ENCODE measurements around the gene SYPL1. TPM values are rescaled to one million over a fixed set of nuclear protein-coding genes. Genes with fewer than 3 reads are reported as not detected.

Gene SYPL1
- total and polyA plus RNA-seq, 7 experiments from 2014 or later: 37.5 to 106 (median 49.4) TPM

- Mint-ChIP-seq H3K9me3 (no peaks in the 10 kb centered on the region), H3K4me1 (peaks cover 49 to 77% (median 66%) of the 10 kb centered on the region in 7 donors), H3K4me3 (peak overlapping the region in 4 of 10 donors; percentile 11 to 22 (median 14)), H3K36me3 (peaks cover 0 to 25% (median 10%) of the 10 kb centered on the region in 5 donors), H3K27me3 (no peaks in the 10 kb centered on the region), H3K27ac (peak overlapping the region in 3 of 9 donors; percentile 28 to 47 (median 40))
- CTCF ChIA-PET: no interaction called here
- ATAC-seq (no peak), DNase-seq (no peak)
- Histone ChIP-seq H3K27me3 (ENCODE audit: control insufficient read depth in 2 of 2, insufficient read depth in 2 of 2, low read length in 2 of 2) (no peaks in the 10 kb centered on the region), H3K9me3 (ENCODE audit: control insufficient read depth in 2 of 3, low read length in 3 of 3) (no peaks in the 10 kb centered on the region), H3K4me1 (ENCODE audit: control insufficient read depth in 2 of 2, insufficient read depth in 2 of 2, low read length in 2 of 2) (peaks cover 0 to 26% of the 10 kb centered on the region in 2 donors), H3K36me3 (ENCODE audit: control insufficient read depth in 2 of 3, insufficient read depth in 3 of 3, low read length in 3 of 3) (peaks cover 0 to 3% (median 2%) of the 10 kb centered on the region in 3 experiments), H3K4me3 (ENCODE audit: low read length) (no peak overlapping the region), H3K27ac (ENCODE audit: low read depth, low read length) (no peak overlapping the region)
- intact Hi-C loops (cut with micrococcal nuclease): no loop called here
- POLR2A ChIA-PET: interaction anchor here (0.7 to 1.6 kb wide), 2 partner anchors 11 to 58 kb away, joined by 3 to 16 read pairs; partner anchors contain the start of gene SYPL1
Measured at GRCh38 chr7:106101726-106102125, 10.4 kb downstream of the SYPL1 start.

- peaks cover 44 to 71% (median 66%) of the 10 kb centered on the region in 7 donors for H3K4me1 Mint-ChIP-seq
- Histone ChIP-seq H3K4me1 (ENCODE audit: control insufficient read depth in 2 of 2, insufficient read depth in 2 of 2, low read length in 2 of 2) (peaks cover 0 to 26% of the 10 kb centered on the region in 2 donors), H3K27me3 (ENCODE audit: control insufficient read depth in 2 of 2, insufficient read depth in 2 of 2, low read length in 2 of 2) (no peaks in the 10 kb centered on the region), H3K4me3 (ENCODE audit: low read length) (no peak overlapping the region), H3K36me3 (ENCODE audit: control insufficient read depth in 2 of 3, insufficient read depth in 3 of 3, low read length in 3 of 3) (peaks cover 0 to 7% (median 3%) of the 10 kb centered on the region in 3 experiments), H3K9me3 (ENCODE audit: control insufficient read depth in 2 of 3, low read length in 3 of 3) (no peaks in the 10 kb centered on the region), H3K27ac (ENCODE audit: low read depth, low read length) (peak overlapping the region; percentile 9)
- H3K27ac Mint-ChIP-seq: peak overlapping the region in 8 of 9 donors; percentile 2 to 65 (median 39)
- CTCF ChIA-PET: interaction anchor here (1.0 kb wide), 1 partner anchor 45 kb away, joined by 4 read pairs; no protein-coding TSS in a partner anchor
- H3K36me3 Mint-ChIP-seq: peaks cover 0 to 21% (median 10%) of the 10 kb centered on the region in 5 donors
- H3K9me3 Mint-ChIP-seq: no peaks in the 10 kb centered on the region
- H3K27me3 Mint-ChIP-seq: no peaks in the 10 kb centered on the region
- DNase-seq (no peak), ATAC-seq (no peak)
- peak overlapping the region in 4 of 10 donors; percentile 0 to 38 (median 14) for H3K4me3 Mint-ChIP-seq
- intact Hi-C loops (cut with micrococcal nuclease): loop anchor here in 1 of 2 donors (1.0 kb wide), 1 partner anchor 8 kb away; no protein-coding TSS in a partner anchor
- POLR2A ChIA-PET: interaction anchor here (0.5 to 2.1 kb wide), 5 partner anchors 7 to 122 kb away, joined by 3 to 22 read pairs (median 3); partner anchors contain the start of gene SYPL1
Measured at GRCh38 chr7:106100863-106101629, 11.1 kb downstream of the SYPL1 start.

- Histone ChIP-seq H3K36me3 (ENCODE audit: control insufficient read depth in 2 of 3, insufficient read depth in 3 of 3, low read length in 3 of 3) (peaks cover 0 to 12% (median 3%) of the 10 kb centered on the region in 3 experiments), H3K9me3 (ENCODE audit: control insufficient read depth in 2 of 3, low read length in 3 of 3) (no peaks in the 10 kb centered on the region), H3K4me3 (ENCODE audit: low read length) (no peak overlapping the region), H3K27me3 (ENCODE audit: control insufficient read depth in 2 of 2, insufficient read depth in 2 of 2, low read length in 2 of 2) (no peaks in the 10 kb centered on the region), H3K4me1 (ENCODE audit: control insufficient read depth in 2 of 2, insufficient read depth in 2 of 2, low read length in 2 of 2) (peaks cover 0 to 17% of the 10 kb centered on the region in 2 donors), H3K27ac (ENCODE audit: low read depth, low read length) (no peak overlapping the region)
- Mint-ChIP-seq H3K4me3 (no peak overlapping the region), H3K27me3 (no peaks in the 10 kb centered on the region), H3K4me1 (peaks cover 38 to 56% (median 52%) of the 10 kb centered on the region in 7 donors), H3K36me3 (peaks cover 0 to 16% (median 5%) of the 10 kb centered on the region in 5 donors), H3K9me3 (no peaks in the 10 kb centered on the region), H3K27ac (peak overlapping the region in 5 of 9 donors; percentile 44 to 71 (median 49))
- DNase-seq (no peak), ATAC-seq (no peak)
- POLR2A ChIA-PET: interaction anchor here (0.6 to 2.1 kb wide), 2 partner anchors 13 to 16 kb away, joined by 3 to 22 read pairs; partner anchors contain the start of gene SYPL1
- intact Hi-C loops (cut with micrococcal nuclease): no loop called here
- CTCF ChIA-PET: no interaction called here
Measured at GRCh38 chr7:106099539-106099938, 12.6 kb downstream of the SYPL1 start.

GRCh38 chr7:106098889-106099288, 13.2 kb downstream of the SYPL1 start:
- intact Hi-C loops (cut with micrococcal nuclease): no loop called here
- H3K27me3 Mint-ChIP-seq: no peaks in the 10 kb centered on the region
- DNase-seq (no peak), ATAC-seq (no peak)
- Histone ChIP-seq H3K27ac (ENCODE audit: low read depth, low read length) (no peak overlapping the region), H3K4me3 (ENCODE audit: low read length) (no peak overlapping the region), H3K9me3 (ENCODE audit: control insufficient read depth in 2 of 3, low read length in 3 of 3) (no peaks in the 10 kb centered on the region), H3K27me3 (ENCODE audit: control insufficient read depth in 2 of 2, insufficient read depth in 2 of 2, low read length in 2 of 2) (no peaks in the 10 kb centered on the region), H3K36me3 (ENCODE audit: control insufficient read depth in 2 of 3, insufficient read depth in 3 of 3, low read length in 3 of 3) (peaks cover 0 to 17% (median 3%) of the 10 kb centered on the region in 3 experiments), H3K4me1 (ENCODE audit: control insufficient read depth in 2 of 2, insufficient read depth in 2 of 2, low read length in 2 of 2) (peaks cover 0 to 17% of the 10 kb centered on the region in 2 donors)
- CTCF ChIA-PET: no interaction called here
- H3K9me3 Mint-ChIP-seq: no peaks in the 10 kb centered on the region
- no peak overlapping the region for H3K4me3 Mint-ChIP-seq
- POLR2A ChIA-PET: interaction anchor here (0.6 to 0.7 kb wide), 2 partner anchors 16 to 28 kb away, joined by 3 to 4 read pairs; no protein-coding TSS in a partner anchor
- H3K36me3 Mint-ChIP-seq: peaks cover 0 to 16% (median 5%) of the 10 kb centered on the region in 5 donors
- H3K27ac Mint-ChIP-seq: peak overlapping the region in 7 of 9 donors; percentile 3 to 71 (median 49)
- peaks cover 35 to 52% (median 49%) of the 10 kb centered on the region in 7 donors for H3K4me1 Mint-ChIP-seq

GRCh38 chr7:106095634-106096033, 16.5 kb downstream of the SYPL1 start:
- Mint-ChIP-seq H3K27me3 (no peaks in the 10 kb centered on the region), H3K4me3 (no peak overlapping the region), H3K4me1 (peaks cover 7 to 26% (median 19%) of the 10 kb centered on the region in 7 donors), H3K36me3 (peaks cover 4 to 35% (median 17%) of the 10 kb centered on the region in 5 donors), H3K9me3 (no peaks in the 10 kb centered on the region), H3K27ac (no peak overlapping the region)
- DNase-seq (no peak), ATAC-seq (no peak)
- no peak overlapping the region for H3K27ac ChIP-seq (ENCODE audit: low read depth, low read length)
- no peaks in the 10 kb centered on the region for H3K9me3 ChIP-seq (ENCODE audit: control insufficient read depth in 2 of 3, low read length in 3 of 3)
- H3K4me3 ChIP-seq (ENCODE audit: low read length): no peak overlapping the region
- H3K4me1 ChIP-seq (ENCODE audit: control insufficient read depth in 2 of 2, insufficient read depth in 2 of 2, low read length in 2 of 2): no peaks in the 10 kb centered on the region
- H3K36me3 ChIP-seq (ENCODE audit: control insufficient read depth in 2 of 3, insufficient read depth in 3 of 3, low read length in 3 of 3): peaks cover 7 to 40% (median 8%) of the 10 kb centered on the region in 3 experiments
- POLR2A ChIA-PET: interaction anchor here (0.9 to 2.2 kb wide), 6 partner anchors 12 to 1128 kb away, joined by 3 to 7 read pairs (median 3); partner anchors contain the start of gene SYPL1
- CTCF ChIA-PET: interaction anchor here (1.3 kb wide), 1 partner anchor 38 kb away, joined by 4 read pairs; no protein-coding TSS in a partner anchor
- no peaks in the 10 kb centered on the region for H3K27me3 ChIP-seq (ENCODE audit: control insufficient read depth in 2 of 2, insufficient read depth in 2 of 2, low read length in 2 of 2)
- intact Hi-C loops (cut with micrococcal nuclease): loop anchor here in 1 of 2 donors (2.0 kb wide), 1 partner anchor 15 kb away; no protein-coding TSS in a partner anchor

- Mint-ChIP-seq H3K27ac (peak overlapping the region in 2 of 9 donors; percentile 15 to 68), H3K36me3 (peaks cover 8 to 39% (median 21%) of the 10 kb centered on the region in 5 donors), H3K27me3 (no peaks in the 10 kb centered on the region), H3K4me1 (peaks cover 4 to 19% (median 11%) of the 10 kb centered on the region in 7 donors), H3K4me3 (no peak overlapping the region), H3K9me3 (no peaks in the 10 kb centered on the region)
- DNase-seq (no peak), ATAC-seq (no peak)
- POLR2A ChIA-PET: interaction anchor here (1.0 to 3.3 kb wide), 4 partner anchors 15 to 23 kb away, joined by 3 to 19 read pairs (median 5); partner anchors contain the start of gene SYPL1
- Histone ChIP-seq H3K27me3 (ENCODE audit: control insufficient read depth in 2 of 2, insufficient read depth in 2 of 2, low read length in 2 of 2) (no peaks in the 10 kb centered on the region), H3K4me3 (ENCODE audit: low read length) (no peak overlapping the region), H3K27ac (ENCODE audit: low read depth, low read length) (no peak overlapping the region), H3K36me3 (ENCODE audit: control insufficient read depth in 2 of 3, insufficient read depth in 3 of 3, low read length in 3 of 3) (peaks cover 7 to 41% (median 8%) of the 10 kb centered on the region in 3 experiments), H3K4me1 (ENCODE audit: control insufficient read depth in 2 of 2, insufficient read depth in 2 of 2, low read length in 2 of 2) (no peaks in the 10 kb centered on the region), H3K9me3 (ENCODE audit: control insufficient read depth in 2 of 3, low read length in 3 of 3) (no peaks in the 10 kb centered on the region)
- intact Hi-C loops (cut with micrococcal nuclease): loop anchor here in 1 of 2 donors (1.0 kb wide), 1 partner anchor 37 kb away; no protein-coding TSS in a partner anchor
- CTCF ChIA-PET: interaction anchor here (1.1 to 1.5 kb wide), 3 partner anchors 23 to 60 kb away, joined by 3 to 4 read pairs (median 4); no protein-coding TSS in a partner anchor
Measured at GRCh38 chr7:106094780-106095179, 17.3 kb downstream of the SYPL1 start.

Measured in naive thymus-derived CD4-positive, alpha-beta T cell (primary cell).